Choroid plexus epithelial cell (primary cell): Measurements from ENCODE around the gene FBLN1.
A peak's percentile ranks its signal among the peaks of the same experiment; 100 is the strongest.

Experiments
- DNase-seq: peaks from one replicate; pipeline ENCODE4 v3.0.0-alpha.2; 2010; ENCODE audit warnings: low read depth
- H3K4me3 ChIP-seq: 2 replicates; pipeline ENCODE4 v1.5.1; 2011; ENCODE audit warnings: low read depth, mild to moderate bottlenecking, control low read depth, low read length, moderate library complexity
- TF ChIP-seq, protein P1 (sequence below): conservative IDR thresholded peaks from 2 replicates; pipeline ENCODE4 v1.5.1; 2011; ENCODE audit warnings: low read depth, mild to moderate bottlenecking, control low read depth, inconsistent platforms, low read length, moderate library complexity

Gene FBLN1

DNA sequence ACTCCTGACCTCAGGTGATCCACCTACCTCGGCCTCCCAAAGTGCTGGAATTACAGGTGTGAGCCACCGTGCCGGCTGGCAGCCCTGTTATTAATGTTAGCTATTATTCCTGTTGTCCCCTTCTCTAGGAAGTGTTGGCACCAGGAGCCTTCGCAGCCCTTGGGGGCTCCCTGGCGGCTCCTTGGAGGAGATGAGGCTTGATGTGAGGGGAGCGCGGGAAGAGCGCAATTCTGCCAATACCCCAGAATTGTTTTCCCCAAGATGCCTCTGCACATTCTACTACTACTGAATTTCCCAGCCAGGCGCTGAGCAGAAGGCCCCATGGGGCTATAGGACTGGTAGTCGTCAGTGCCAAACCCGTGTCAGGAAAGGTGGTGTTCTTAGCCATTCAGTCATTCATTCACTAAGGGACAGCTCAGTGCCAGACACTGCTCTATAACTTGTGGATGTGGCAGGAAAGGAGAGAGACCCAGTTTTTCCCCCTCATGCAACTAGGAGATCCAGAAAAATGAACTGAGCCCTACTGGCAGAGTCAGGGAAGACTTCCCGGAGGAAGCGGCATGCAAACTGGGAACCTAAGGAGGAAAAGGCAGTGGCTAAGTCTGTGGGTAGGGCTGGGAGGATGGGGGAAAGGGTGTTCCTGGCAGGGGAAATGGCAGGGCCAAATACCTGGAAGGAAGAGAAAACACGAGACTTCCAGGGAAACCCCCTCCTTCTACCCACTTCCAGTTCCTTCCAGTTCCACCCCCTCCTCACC lies 3.5 kb downstream of the FBLN1 start:
- no peak for DNase-seq
- H3K4me3 ChIP-seq, result no peak overlapping the region

DNA sequence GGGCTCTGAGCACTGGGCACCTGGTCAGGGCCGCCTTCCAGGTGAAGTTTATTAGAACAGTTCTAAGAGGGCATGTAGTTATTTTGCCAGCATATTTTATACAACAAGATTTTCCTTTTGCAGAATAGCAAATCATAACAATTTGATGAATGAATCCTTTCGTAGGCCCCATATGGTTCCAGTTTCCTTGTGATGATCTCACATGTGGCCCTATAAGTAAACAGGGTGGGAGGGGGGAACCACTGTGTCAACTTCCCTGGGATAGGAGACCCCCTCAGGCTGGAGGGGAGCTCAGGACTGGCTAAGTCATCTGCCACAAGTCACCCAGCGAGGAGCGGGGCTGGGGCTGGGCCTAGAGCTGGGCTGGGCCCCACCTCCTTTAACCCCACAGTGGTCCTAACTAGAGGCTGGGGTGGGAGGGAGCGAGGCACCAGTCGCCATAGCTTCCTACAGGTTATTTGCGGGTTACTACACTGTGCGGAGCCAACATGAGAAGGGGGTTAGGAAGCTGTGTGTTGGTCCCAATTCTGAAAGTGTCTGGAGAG lies 4.2 kb downstream of the FBLN1 start:
- no peak for DNase-seq
- TF ChIP-seq, protein P1, sequence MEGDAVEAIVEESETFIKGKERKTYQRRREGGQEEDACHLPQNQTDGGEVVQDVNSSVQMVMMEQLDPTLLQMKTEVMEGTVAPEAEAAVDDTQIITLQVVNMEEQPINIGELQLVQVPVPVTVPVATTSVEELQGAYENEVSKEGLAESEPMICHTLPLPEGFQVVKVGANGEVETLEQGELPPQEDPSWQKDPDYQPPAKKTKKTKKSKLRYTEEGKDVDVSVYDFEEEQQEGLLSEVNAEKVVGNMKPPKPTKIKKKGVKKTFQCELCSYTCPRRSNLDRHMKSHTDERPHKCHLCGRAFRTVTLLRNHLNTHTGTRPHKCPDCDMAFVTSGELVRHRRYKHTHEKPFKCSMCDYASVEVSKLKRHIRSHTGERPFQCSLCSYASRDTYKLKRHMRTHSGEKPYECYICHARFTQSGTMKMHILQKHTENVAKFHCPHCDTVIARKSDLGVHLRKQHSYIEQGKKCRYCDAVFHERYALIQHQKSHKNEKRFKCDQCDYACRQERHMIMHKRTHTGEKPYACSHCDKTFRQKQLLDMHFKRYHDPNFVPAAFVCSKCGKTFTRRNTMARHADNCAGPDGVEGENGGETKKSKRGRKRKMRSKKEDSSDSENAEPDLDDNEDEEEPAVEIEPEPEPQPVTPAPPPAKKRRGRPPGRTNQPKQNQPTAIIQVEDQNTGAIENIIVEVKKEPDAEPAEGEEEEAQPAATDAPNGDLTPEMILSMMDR, result no peak
- no peak overlapping the region for H3K4me3 ChIP-seq

More for the DNA sequence above, 3.5 kb downstream of the FBLN1 start:
- TF ChIP-seq, protein P1, result no peak

DNA sequence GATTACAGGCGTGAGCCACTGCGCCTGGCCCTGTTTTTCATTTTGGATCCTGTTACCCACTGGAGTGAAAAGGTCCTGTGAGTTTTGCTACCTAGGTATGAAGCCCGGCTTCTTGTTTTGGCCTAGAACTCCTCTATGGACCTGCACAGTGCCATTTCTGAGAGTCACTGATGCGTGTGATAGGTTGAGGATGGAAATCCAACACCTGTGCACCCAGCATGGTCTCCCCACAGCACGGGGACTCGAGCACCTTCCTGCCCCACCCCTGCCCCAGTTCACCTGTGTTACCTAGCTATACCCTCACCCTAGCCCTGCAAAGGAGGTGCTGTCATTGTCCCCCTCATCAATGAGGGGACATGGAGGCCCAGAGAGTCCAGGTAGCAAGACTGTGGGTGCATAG lies 5.1 kb downstream of the FBLN1 start:
- DNase-seq, result no peak
- TF ChIP-seq, protein P1, result no peak
- H3K4me3 ChIP-seq, result no peak overlapping the region

DNA sequence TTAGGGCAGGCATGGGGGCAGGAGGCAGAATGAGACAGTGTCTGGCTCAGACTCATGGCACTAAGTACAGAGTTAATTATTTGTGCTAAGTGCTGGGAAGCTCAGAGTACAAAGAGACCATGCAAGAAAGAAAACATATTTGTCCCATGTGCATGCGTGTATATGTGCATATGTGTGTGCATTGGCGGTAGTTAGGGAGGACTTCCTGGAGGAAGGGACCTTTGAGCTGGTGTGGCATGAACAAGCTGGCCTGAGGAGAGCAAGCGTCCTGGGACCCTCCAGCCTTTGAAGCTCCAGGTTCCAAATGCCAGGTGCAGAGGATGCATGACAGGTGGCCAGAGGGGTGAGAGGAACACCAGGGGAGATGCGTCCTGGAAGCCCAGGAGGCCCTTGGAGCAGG lies 6.1 kb downstream of the FBLN1 start:
- DNase-seq, result no peak
- TF ChIP-seq, protein P1, result no peak
- H3K4me3 ChIP-seq, result no peak overlapping the region

DNA sequence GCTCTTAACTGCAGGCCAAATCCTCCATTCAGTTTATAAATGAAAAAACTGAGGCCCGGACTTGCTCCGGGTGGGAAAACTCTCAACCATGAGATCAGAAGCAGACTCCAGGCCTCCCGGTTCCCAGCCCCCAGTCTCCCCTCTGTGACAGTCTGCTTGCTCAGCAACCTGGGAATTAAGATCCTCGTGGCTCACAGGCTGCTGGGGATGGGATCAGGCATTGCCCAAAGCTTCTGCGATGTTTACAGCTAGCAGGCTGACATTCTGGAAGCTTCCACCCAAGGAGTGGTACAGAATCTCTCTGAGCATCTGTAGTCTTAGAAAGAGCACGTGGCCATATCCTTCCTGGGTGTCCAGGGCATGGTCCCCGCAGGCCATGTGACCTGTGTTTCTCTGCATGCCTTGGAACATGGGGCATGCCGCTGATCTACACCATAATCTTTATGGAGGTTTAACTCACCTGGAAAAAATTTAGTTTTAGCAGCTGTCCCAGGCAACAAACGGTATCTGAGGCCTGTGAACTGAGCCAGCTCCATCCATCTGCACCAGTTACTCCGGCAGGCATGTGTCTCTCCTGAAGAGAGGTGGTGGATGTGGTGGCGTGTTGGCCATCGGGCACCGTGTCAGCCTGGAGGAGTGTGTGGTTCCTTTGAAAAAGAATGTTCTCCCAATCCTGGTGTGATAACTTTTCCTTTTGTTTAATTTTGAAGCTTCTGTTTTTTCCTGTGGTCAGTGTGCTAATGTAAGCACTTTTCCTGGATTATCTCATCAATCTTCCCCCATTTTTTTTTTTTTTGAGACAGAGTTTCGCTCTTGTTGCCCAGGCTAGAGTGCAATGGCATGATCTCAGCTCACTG lies 7.9 kb downstream of the FBLN1 start:
- DNase-seq, result no peak
- TF ChIP-seq, protein P1, result no peak
- H3K4me3 ChIP-seq, result no peak overlapping the region

DNA sequence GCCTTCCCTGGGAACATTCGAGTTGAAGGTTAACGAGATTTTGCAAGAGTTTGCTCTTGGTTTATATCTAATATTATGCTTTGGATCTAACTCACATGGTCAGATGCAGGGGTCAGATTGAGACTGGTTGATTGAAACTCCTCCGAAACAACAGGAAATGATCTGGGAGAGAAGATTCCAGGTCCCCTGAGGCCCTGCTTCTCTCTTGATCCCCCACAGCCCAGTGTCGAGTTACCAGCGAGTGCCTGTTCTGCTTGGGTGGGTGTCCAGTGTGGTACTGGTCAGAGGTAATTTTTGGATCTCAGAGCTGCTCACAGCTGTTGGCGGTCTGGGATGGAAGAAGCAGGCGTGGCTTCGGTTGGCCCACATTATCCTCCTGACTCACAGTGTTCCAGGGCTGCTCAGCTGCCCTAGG lies 9.2 kb downstream of the FBLN1 start:
- DNase-seq, result peak; percentile 96
- no peak overlapping the region for H3K4me3 ChIP-seq
- TF ChIP-seq, protein P1, result no peak
